Measurements from ENCODE around the gene MON1A.
"Not testable (repeated sequence)": the region's sequence is repeated elsewhere in the genome, so short reads cannot be mapped to it uniquely, and the experiment has no call there.

MON1A gene

GRCh38 chr3:49917806-49918590 lies 11.6 kb downstream of the MON1A start:
- not testable (repeated sequence) for DNase-seq (ENCODE audit: low read depth in 3 of 3)

- DNase-seq (ENCODE audit: low read depth in 3 of 3), result no peak
These were observed 12.9 kb downstream of the MON1A start for GRCh38 chr3:49916686-49917085.

GRCh38 chr3:49914906-49915305 lies 14.7 kb downstream of the MON1A start:
- DNase-seq (ENCODE audit: low read depth in 3 of 3), result no peak

- DNase-seq (ENCODE audit: low read depth in 3 of 3), result no peak
These were observed 16.7 kb downstream of the MON1A start for GRCh38 chr3:49912881-49913281.

- DNase-seq (ENCODE audit: low read depth in 3 of 3), result no peak
These were observed 18.0 kb downstream of the MON1A start for GRCh38 chr3:49911611-49912010.

GRCh38 chr3:49911124-49911420 lies 18.5 kb downstream of the MON1A start:
- DNase-seq (ENCODE audit: low read depth in 3 of 3), result no peak

GRCh38 chr3:49910409-49911123 lies 19.0 kb downstream of the MON1A start:
- DNase-seq (ENCODE audit: low read depth in 3 of 3), result no peak

GRCh38 chr3:49908373-49909199 lies 21.0 kb downstream of the MON1A start:
- no peak for DNase-seq (ENCODE audit: low read depth in 3 of 3)

- DNase-seq (ENCODE audit: low read depth in 3 of 3), result peak in 2 of 3 experiments; percentile 13 to 43
These were observed 23.4 kb downstream of the MON1A start for GRCh38 chr3:49906073-49906743.

- not testable (repeated sequence) for DNase-seq (ENCODE audit: low read depth in 3 of 3)
These were observed 25.2 kb downstream of the MON1A start for GRCh38 chr3:49904448-49904847.

- peak; percentile 49 to 86 (median 62) for DNase-seq (ENCODE audit: low read depth in 3 of 3)
These were observed 25.9 kb downstream of the MON1A start, which contains the start of gene MST1R for GRCh38 chr3:49903451-49904424. Gene MST1R, minus strand, starts transcription at chr3:49903873. Its CDS starts 264 bp downstream, at chr3:49903609.

- DNase-seq (ENCODE audit: low read depth in 3 of 3), result no peak
These were observed 26.9 kb downstream of the MON1A start for GRCh38 chr3:49902511-49903345.

GRCh38 chr3:49901366-49902339 lies 28.0 kb downstream of the MON1A start:
- DNase-seq (ENCODE audit: low read depth in 3 of 3), result no peak

GRCh38 chr3:49900491-49901153 lies 29.0 kb downstream of the MON1A start:
- DNase-seq (ENCODE audit: low read depth in 3 of 3), result no peak

GRCh38 chr3:49899815-49900214 lies 29.8 kb downstream of the MON1A start:
- no peak for DNase-seq (ENCODE audit: low read depth in 3 of 3)

- DNase-seq (ENCODE audit: low read depth in 3 of 3), result no peak
These were observed 30.6 kb downstream of the MON1A start for GRCh38 chr3:49898991-49899390.

- no peak for DNase-seq (ENCODE audit: low read depth in 3 of 3)
These were observed 33.3 kb downstream of the MON1A start for GRCh38 chr3:49896345-49896744.

GRCh38 chr3:49895791-49896190 lies 33.8 kb downstream of the MON1A start:
- DNase-seq (ENCODE audit: low read depth in 3 of 3), result no peak
